Activated naive CD8-positive, alpha-beta T cell treated with anti-CD3 and anti-CD28 coated beads, Interleukin-2, amount 50 U/mL, for 24 hours (primary cell): ENCODE data around the gene PTS.
"Not testable (repeated sequence)": the region's sequence is repeated elsewhere in the genome, so short reads cannot be mapped to it uniquely, and the experiment has no call there.

Source experiments
- ATAC-seq: fragments of 150-1000 bp; cut with Tn5 transposase; one replicate; pipeline ENCODE4 v1.10.0; 2021
- DNase-seq: peaks from one replicate; pipeline ENCODE4 v3.0.0; 2021
- H3K27ac Mint-ChIP-seq: one replicate; pipeline ENCODE4 v1.8.0; 2021; ENCODE audit warnings: mild to moderate bottlenecking, mixed read lengths
- H3K27me3 Mint-ChIP-seq: one replicate; pipeline ENCODE4 v1.8.0; 2021; ENCODE audit warnings: mixed read lengths
- H3K36me3 Mint-ChIP-seq: one replicate; pipeline ENCODE4 v1.8.0; 2021; ENCODE audit warnings: low read depth, mixed read lengths
- H3K4me1 Mint-ChIP-seq: one replicate; pipeline ENCODE4 v1.8.0; 2021; ENCODE audit warnings: mixed read lengths
- H3K4me3 Mint-ChIP-seq: one replicate; pipeline ENCODE4 v1.8.0; 2021; ENCODE audit warnings: mild to moderate bottlenecking, moderate library complexity, mixed read lengths
- H3K9me3 Mint-ChIP-seq: one replicate; pipeline ENCODE4 v1.8.0; 2021; ENCODE audit warnings: mixed read lengths

PTS gene

DNA sequence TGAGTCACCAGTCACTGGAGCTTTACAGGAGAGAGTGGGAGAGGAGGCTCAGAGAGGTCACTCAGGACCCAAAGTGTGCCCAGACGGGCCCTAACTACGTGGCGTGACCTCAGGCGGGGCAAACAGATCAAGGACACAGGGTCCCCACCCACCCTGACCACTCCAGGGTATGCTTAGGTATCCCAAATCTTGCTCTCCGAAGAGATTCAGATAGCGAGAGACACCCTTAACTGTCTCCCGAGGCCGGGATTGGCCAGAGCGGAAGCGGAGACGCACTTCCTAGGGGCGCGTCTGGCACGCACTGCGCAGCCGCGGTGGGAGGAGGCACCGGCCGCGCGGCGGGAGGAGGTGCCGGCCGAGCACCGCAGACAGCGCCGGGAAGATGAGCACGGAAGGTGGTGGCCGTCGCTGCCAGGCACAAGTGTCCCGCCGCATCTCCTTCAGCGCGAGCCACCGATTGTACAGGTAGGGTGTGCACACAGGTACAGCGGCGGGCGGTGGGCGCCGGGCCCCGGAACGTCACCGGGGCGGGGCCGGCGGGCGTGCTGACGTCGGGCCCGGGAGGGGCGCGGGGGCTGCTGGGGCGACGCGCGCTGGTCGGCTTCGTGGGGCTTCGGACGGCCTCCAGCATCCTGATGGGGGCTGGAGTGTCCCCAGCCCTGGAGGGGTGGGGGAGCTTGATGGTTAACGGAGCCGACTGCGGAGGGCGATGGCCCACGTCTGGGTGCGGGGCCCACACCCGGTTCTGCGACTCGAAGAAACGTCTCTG lies at the start of gene PTS:
PTS (plus strand) TSS at position 367 of the 769 bp plus-strand sequence; CDS start at position 383, 16 bp downstream.
- Mint-ChIP-seq H3K27ac (peak within 1 kb of the TSS; percentile 91), H3K4me3 (peak within 1 kb of the TSS; percentile 85), H3K4me1 (peaks cover 22% of the 10 kb centered on the region), H3K36me3 (peaks cover 27% of the 10 kb centered on the region), H3K9me3 (no peaks in the 10 kb centered on the region), H3K27me3 (no peaks in the 10 kb centered on the region)
- peak; percentile 97 for ATAC-seq
- peak; percentile 85 for DNase-seq

DNA sequence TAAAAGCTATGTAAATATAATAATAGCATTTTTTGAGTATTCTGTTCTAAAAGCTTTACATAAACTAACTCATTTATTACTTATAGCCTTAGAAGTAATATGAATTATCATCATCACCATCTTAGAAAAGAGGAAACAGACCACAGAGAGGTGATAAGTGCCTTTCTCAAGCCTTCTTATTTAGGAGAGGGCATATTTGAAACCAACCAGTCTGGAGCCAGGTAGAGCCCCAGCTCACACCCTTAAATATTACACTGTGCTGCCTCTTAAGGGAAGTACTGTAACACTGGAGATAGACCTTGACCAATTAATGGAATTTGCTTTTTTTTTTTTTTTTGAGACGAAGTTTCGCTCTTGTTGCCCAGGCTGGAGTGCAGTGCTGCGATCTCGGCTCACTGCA lies 48.6 kb upstream of the PTS start:
- ATAC-seq = no peak
- Mint-ChIP-seq H3K36me3 (no peaks in the 10 kb centered on the region), H3K9me3 (peaks cover 3% of the 10 kb centered on the region), H3K4me3 (no peak overlapping the region), H3K27ac (no peak overlapping the region), H3K27me3 (peaks cover 30% of the 10 kb centered on the region), H3K4me1 (peaks cover 20% of the 10 kb centered on the region)
- DNase-seq = no peak

DNA sequence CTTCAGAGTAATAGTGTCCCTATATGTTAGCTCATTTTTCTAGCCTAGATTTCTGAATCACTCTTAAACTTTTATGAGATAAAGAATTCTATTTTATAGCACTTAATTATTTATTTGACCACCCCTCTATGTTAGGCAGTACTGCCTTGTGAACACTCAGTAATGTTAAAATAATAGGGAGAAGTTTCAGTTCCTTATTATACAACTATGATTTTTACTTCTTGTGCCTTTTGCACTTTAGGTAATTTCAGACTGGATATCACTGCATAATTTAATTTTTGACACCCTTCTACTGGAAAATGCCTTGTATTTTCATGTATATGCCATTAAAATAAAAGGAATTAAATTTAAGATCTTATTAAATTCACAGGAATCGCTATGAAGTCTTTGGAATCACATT lies 47.8 kb upstream of the PTS start:
- peaks cover 22% of the 10 kb centered on the region for H3K4me1 Mint-ChIP-seq
- no peak overlapping the region for H3K4me3 Mint-ChIP-seq
- DNase-seq (no peak), ATAC-seq (no peak)
- no peaks in the 10 kb centered on the region for H3K36me3 Mint-ChIP-seq
- H3K27me3 Mint-ChIP-seq = peaks cover 30% of the 10 kb centered on the region
- H3K9me3 Mint-ChIP-seq = peaks cover 3% of the 10 kb centered on the region
- no peak overlapping the region for H3K27ac Mint-ChIP-seq

DNA sequence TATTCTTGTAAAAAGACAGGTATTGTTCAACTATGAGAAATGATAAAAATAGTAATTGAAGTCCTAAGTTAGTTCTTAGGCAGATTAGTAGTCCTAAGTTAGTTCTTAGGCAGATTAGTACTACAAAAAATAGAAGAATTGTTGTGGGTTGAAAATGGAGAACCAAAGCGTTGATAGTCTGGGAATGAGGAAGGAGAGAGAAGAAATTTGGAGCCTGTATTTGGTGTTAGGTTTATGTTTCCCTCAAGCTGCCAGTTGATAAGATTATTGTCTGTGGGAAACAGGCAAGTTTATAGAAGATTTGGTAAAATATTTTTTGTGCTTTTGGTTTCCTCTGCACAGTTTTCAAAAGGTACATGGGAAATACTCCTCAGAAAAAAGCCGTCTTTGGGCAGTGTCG lies 47.3 kb upstream of the PTS start:
- no peak overlapping the region for H3K27ac Mint-ChIP-seq
- peaks cover 22% of the 10 kb centered on the region for H3K4me1 Mint-ChIP-seq
- no peak overlapping the region for H3K4me3 Mint-ChIP-seq
- peaks cover 3% of the 10 kb centered on the region for H3K9me3 Mint-ChIP-seq
- no peak for ATAC-seq
- H3K36me3 Mint-ChIP-seq = no peaks in the 10 kb centered on the region
- DNase-seq = no peak
- H3K27me3 Mint-ChIP-seq = peaks cover 27% of the 10 kb centered on the region

DNA sequence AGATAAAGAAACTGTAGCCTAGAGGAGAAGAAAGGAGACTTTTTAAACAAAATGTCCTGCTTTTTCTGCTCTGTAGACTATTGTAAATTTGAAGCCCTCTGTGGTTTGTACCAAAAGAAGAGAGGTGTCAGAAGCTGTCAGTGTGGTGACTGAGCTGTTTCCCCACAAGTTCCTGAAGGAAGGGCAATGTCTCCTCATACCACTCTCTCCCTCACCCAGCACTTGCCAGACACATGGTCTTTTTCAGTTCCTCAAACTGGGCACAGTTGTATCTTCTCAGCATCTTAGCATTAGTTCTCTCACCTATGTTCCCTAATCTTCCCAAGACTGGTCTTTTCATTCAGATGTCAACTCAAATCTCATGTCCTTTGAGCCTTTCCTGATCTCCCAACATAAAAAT lies 46.6 kb upstream of the PTS start:
- Mint-ChIP-seq H3K9me3 (peaks cover 3% of the 10 kb centered on the region), H3K36me3 (no peaks in the 10 kb centered on the region), H3K27ac (no peak overlapping the region), H3K4me3 (no peak overlapping the region), H3K4me1 (peaks cover 21% of the 10 kb centered on the region), H3K27me3 (peaks cover 25% of the 10 kb centered on the region)
- no peak for DNase-seq
- no peak for ATAC-seq

DNA sequence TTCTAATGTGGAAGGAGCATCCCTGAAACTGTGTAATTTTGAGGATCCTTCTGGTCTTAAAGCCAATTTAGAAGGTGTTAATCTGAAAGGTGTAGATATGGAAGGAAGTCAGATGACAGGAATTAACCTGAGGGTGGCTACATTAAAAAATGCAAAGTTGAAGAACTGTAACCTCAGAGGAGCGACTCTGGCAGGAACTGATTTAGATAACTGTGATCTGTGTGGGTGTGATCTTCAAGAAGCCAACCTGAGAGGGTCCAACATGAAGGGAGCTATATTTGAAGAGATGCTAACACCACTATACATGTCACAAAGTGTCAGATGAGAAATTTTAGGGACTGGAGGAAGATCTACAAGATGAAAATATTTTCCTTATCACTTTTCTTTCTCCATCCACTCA lies 43.4 kb upstream of the PTS start:
- ATAC-seq (no peak), DNase-seq (no peak)
- no peaks in the 10 kb centered on the region for H3K36me3 Mint-ChIP-seq
- no peak overlapping the region for H3K4me3 Mint-ChIP-seq
- no peak overlapping the region for H3K27ac Mint-ChIP-seq
- peaks cover 12% of the 10 kb centered on the region for H3K4me1 Mint-ChIP-seq
- H3K27me3 Mint-ChIP-seq = peaks cover 10% of the 10 kb centered on the region
- H3K9me3 Mint-ChIP-seq = peaks cover 3% of the 10 kb centered on the region

DNA sequence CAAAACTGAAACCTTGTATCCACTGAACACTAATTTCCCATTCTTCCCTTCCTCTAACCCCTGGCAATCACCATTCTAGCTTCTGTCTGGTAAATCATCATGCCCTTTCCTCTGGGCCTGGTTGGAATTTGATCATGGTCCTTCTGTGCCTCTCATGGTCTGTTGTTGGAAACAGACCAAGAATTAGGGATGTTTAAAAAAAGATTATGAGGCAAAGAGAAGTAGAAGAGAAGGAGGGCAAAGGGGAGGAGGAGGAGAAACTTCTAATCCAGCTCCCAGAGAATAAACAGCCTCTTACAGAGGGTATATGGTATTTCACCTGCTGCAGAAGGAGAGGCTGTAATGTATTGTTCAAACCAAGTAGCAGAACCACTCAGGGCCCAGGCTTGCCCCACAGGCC lies 40.3 kb upstream of the PTS start:
- Mint-ChIP-seq H3K9me3 (peaks cover under 1% of the 10 kb centered on the region), H3K36me3 (no peaks in the 10 kb centered on the region), H3K4me1 (peaks cover 3% of the 10 kb centered on the region), H3K27ac (no peak overlapping the region), H3K27me3 (peaks cover 7% of the 10 kb centered on the region), H3K4me3 (no peak overlapping the region)
- no peak for DNase-seq
- ATAC-seq = no peak

DNA sequence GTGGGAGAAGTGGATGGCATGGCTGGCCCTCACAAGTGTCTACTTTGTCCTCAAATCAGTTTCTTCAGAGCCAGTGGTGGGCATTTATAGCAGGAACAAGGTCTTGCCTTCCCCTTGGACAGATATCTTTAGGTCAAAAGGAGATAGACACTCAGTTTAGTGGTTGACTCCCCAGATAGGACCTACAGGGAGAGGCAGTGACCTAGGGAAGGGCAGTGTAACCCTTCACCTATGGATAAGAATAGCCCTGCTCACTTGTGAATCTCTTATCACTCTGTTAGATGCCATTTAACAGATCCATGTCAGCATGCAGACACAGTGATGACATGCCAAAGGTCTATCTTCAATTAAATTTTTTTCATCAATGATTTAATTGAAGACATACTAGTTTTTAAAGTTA lies 39.9 kb upstream of the PTS start:
- H3K36me3 Mint-ChIP-seq = no peaks in the 10 kb centered on the region
- H3K27ac Mint-ChIP-seq = no peak overlapping the region
- H3K4me1 Mint-ChIP-seq = peaks cover 3% of the 10 kb centered on the region
- DNase-seq (no peak), ATAC-seq (no peak)
- no peak overlapping the region for H3K4me3 Mint-ChIP-seq
- peaks cover 7% of the 10 kb centered on the region for H3K27me3 Mint-ChIP-seq
- no peaks in the 10 kb centered on the region for H3K9me3 Mint-ChIP-seq

DNA sequence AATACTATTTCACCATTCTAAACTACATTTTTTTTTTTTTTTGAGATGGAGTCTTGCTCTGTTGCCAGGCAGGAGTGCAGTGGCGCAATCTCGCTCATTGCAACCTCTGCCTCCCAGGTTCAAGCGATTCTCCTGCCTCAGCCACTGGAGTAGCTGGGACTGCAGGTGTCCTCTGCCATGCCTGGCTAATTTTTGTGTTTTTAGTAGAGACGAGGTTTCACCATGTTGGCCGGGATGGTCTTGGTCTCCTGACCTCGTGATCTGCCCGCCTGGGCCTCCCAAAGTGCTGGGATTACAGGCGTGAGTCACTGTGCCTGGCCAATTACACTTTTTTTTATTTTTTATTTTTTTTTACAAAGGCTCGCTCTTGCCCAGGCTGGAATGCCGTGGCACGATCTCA lies 31.1 kb upstream of the PTS start:
- not testable (repeated sequence) for H3K4me3 Mint-ChIP-seq, ATAC-seq, H3K9me3 Mint-ChIP-seq, H3K36me3 Mint-ChIP-seq, H3K27me3 Mint-ChIP-seq, H3K4me1 Mint-ChIP-seq, H3K27ac Mint-ChIP-seq, DNase-seq

DNA sequence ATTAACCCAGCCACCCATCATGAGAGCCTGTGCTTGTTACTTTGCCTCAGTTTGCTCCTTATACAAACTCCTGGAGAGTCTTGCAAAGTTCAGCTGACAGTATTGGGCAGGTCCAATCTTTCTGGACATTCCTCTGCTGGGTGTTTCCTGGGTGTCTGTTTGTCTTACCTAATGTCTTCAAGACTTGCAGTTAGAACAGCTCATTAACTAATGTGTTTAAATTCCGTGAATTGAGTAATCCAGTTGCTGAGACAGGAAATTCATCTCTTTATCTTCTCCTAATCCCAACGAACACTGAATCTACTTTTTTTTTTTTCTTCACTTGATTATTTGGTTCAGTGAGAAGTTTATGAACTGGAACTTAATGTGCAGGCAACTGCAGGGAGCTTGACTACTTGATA lies 30.3 kb upstream of the PTS start:
- Mint-ChIP-seq H3K27ac (no peak overlapping the region), H3K4me1 (no peaks in the 10 kb centered on the region), H3K9me3 (no peaks in the 10 kb centered on the region), H3K27me3 (no peaks in the 10 kb centered on the region), H3K4me3 (no peak overlapping the region), H3K36me3 (no peaks in the 10 kb centered on the region)
- no peak for ATAC-seq
- no peak for DNase-seq

DNA sequence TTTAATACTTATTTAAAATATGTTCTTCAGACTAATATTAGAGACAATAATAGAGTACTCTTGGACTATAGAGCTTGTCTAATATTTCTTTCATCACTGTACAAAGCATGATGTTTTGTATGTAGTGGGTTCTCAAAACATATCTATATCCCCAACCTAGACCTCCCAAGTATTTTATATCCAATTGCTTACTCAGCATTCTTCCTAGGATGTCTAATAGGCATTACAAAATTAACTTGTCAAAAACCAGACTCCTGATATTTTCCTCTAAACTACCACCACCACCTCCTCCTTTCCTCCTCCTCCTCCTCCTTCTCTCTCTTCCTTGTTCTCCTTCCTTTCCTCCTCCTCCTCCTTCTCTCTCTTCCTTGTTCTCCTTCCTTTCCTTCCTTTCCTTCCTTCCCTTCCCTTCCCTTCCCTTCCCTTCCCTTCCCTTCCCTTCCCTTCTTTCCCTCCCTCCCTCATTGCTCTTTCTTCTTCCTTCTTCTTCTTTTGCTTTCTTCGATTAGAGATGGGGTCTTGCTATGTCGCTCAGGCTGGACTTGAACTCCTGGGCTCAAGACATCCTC lies 29.6 kb upstream of the PTS start:
- H3K4me3 Mint-ChIP-seq = no peak overlapping the region
- DNase-seq = no peak
- H3K36me3 Mint-ChIP-seq = no peaks in the 10 kb centered on the region
- ATAC-seq = no peak
- H3K27me3 Mint-ChIP-seq = no peaks in the 10 kb centered on the region
- H3K27ac Mint-ChIP-seq = no peak overlapping the region
- no peaks in the 10 kb centered on the region for H3K9me3 Mint-ChIP-seq
- no peaks in the 10 kb centered on the region for H3K4me1 Mint-ChIP-seq

DNA sequence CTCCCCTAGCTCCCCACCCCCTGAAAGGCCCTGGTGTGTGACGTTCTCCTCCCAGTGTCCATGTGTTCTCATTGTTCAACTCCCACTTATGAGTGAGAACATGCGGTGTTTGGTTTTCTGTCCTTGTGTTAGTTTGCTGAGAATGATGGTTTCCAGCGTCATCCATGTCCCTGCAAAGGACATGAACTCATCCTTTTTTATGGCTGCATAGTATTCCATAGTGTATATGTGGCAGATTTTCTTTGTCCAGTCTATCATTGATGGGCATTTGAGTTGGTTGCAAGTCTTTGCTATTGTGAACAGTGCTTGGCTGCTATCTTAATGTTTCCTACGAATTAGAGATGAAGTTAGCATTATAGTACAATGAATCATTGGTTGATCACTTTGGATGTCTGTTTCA lies 27.1 kb upstream of the PTS start:
- H3K4me1 Mint-ChIP-seq, H3K36me3 Mint-ChIP-seq: not testable (repeated sequence)

DNA sequence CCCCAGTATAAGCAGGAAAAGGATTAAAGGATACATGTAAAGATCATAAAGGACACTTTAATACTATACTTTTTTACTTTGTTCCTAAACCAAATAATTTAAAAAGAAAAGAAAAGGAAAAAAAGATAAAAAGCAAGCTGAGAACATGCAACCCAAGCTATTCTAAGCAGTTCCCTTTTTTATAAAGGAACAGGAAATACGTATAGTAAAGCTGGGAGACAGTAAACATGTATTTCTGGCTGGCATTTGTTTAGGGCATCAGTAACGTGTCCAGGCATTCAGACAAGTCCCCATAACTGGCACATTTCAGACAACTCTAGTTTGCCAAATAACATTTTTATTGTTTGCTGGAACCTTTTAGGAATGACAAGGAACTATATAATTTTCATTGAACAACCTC lies 26.0 kb upstream of the PTS start:
- DNase-seq = no peak
- no peak for ATAC-seq
- no peaks in the 10 kb centered on the region for H3K27me3 Mint-ChIP-seq

More for the DNA sequence above, 27.1 kb upstream of the PTS start:
- H3K27ac Mint-ChIP-seq, H3K4me3 Mint-ChIP-seq, H3K27me3 Mint-ChIP-seq, DNase-seq, H3K9me3 Mint-ChIP-seq, ATAC-seq: not testable (repeated sequence)

DNA sequence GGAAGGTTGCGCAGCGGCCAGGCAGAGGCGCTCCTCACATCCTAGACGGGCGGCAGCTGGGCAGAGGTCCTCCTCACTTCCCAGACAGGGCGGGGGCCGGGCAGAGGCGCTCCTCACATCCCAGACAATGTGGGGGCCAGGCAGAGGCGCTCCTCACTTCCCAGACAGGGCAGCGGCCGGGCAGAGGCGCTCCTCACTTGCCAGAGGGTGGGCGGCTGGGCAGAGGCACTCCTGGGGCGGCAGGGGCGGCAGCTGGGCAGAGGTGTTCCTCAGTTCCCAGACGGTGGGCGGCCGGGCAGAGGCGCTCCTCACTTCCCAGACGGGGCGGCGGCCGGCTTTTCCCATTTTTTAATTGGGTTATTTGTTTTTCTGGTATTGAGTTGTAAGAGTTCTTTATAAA lies 20.2 kb upstream of the PTS start:
- no peaks in the 10 kb centered on the region for H3K36me3 Mint-ChIP-seq
- no peak for ATAC-seq
- no peak for DNase-seq
- H3K4me3 Mint-ChIP-seq = no peak overlapping the region
- H3K27ac Mint-ChIP-seq = no peak overlapping the region
- peaks cover 2% of the 10 kb centered on the region for H3K27me3 Mint-ChIP-seq
- no peaks in the 10 kb centered on the region for H3K9me3 Mint-ChIP-seq
- H3K4me1 Mint-ChIP-seq = peaks cover 3% of the 10 kb centered on the region

More for the DNA sequence above, 26.0 kb upstream of the PTS start:
- Mint-ChIP-seq H3K27ac (no peak overlapping the region), H3K4me3 (no peak overlapping the region), H3K4me1 (no peaks in the 10 kb centered on the region), H3K9me3 (no peaks in the 10 kb centered on the region), H3K36me3 (no peaks in the 10 kb centered on the region)

DNA sequence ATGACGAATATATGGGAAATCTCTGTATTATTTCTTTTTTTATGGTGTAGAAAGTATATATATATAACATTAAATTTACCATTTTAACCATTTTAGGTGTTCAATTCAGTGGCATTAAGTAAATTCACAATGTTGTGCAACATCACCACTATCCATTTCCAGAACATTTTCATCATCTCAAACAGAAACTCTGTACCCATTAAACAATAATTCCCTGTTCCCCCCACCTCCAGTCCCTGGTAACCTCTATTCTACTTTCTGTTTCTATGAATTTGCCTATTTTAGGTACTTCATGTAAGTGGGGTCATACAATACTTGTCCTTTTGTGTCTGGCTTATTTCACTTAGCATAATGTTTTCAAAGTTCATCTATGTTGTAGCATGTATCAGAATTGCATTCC lies 15.3 kb upstream of the PTS start:
- no peaks in the 10 kb centered on the region for H3K36me3 Mint-ChIP-seq
- H3K4me1 Mint-ChIP-seq = peaks cover 18% of the 10 kb centered on the region
- peaks cover 2% of the 10 kb centered on the region for H3K27me3 Mint-ChIP-seq
- ATAC-seq = no peak
- no peaks in the 10 kb centered on the region for H3K9me3 Mint-ChIP-seq
- H3K4me3 Mint-ChIP-seq = peak overlapping the region; percentile 14
- DNase-seq = no peak
- no peak overlapping the region for H3K27ac Mint-ChIP-seq
